HepG2 (cell line): ENCODE measurements around the gene TLK1. TPM values are rescaled to one million over a fixed set of nuclear protein-coding genes. Genes with fewer than 3 reads are reported as not detected.

ENCODE experiments used
- ATAC-seq: fragments of 200-7000 bp; cut with Tn5 transposase; 3 replicates; pipeline ENCODE4 v1.9.1; 2020; ENCODE audit warnings: mild to moderate bottlenecking, moderate library complexity
- BruUV-seq: library from RNA; stranded (reverse); fragments of 400-500 nt; replicated peaks from 2 replicates; lab custom pipeline; 2021; lab: Mats Ljungman, UMichigan
- CTCF ChIA-PET: fragments of 300-600 bp; formaldehyde crosslinking; extraction: SDS; loops from one replicate; lab custom pipeline; 2021; ENCODE audit warnings: low total read pairs, inconsistent platforms, low intra/inter-chr PET ratio; lab: Yijun Ruan, JAX
- POLR2A ChIA-PET: fragments of 350-600 bp; sonication (Branson Sonifier 250); formaldehyde crosslinking; loops from one replicate; lab custom pipeline; 2020; ENCODE audit warnings: antibody characterized with exemption, inconsistent platforms; lab: Yijun Ruan, JAX
- DNase-seq: peaks from one replicate; pipeline ENCODE4 v3.0.0-alpha.2; 2015; ENCODE audit warnings: low spot score
- FAIRE-seq: peaks from 3 replicates; lab custom pipeline; 2011; peaks lifted over from hg19 to GRCh38; lab: Jason Lieb, UNC
- H2AFZ ChIP-seq: one replicate; pipeline ENCODE4 v1.6.1; 2011; ENCODE audit warnings: low read length, inconsistent platforms
- H3K27ac ChIP-seq: fragments of 300-600 bp; 3 replicates; pipeline ENCODE4 v1.8.0; 2011; ENCODE audit warnings: mixed run types, mild to moderate bottlenecking, mixed read lengths, low read length, inconsistent platforms; ENCODE audit not compliant: insufficient read depth; ENCODE audit errors: extremely low read length
- H3K27me3 ChIP-seq, 2 experiments: fragments of 200-600 bp in 1 of 2; 2 replicates in 1 of 2; 3 replicates in 1 of 2; pipeline versions ENCODE4 v1.6.0 to v1.8.0; 2011; ENCODE audit warnings: low read length in 2 of 2, mild to moderate bottlenecking in 2 of 2, moderate library complexity in 2 of 2, inconsistent platforms in 1 of 2; ENCODE audit not compliant: insufficient read depth in 2 of 2, control insufficient read depth in 1 of 2
- H3K36me3 ChIP-seq, 2 experiments: fragments of 200-600 bp in 1 of 2; replicated peaks in 1 of 2; 2 replicates in 1 of 2; 3 replicates in 1 of 2; pipeline versions ENCODE4 v1.5.1 to v1.8.0; 2011; ENCODE audit warnings: low read length in 2 of 2, inconsistent platforms in 1 of 2; ENCODE audit not compliant: insufficient read depth in 2 of 2, control insufficient read depth in 1 of 2
- H3K4me1 ChIP-seq: 2 replicates; pipeline ENCODE4 v1.5.1; 2012; ENCODE audit warnings: low read length, inconsistent platforms; ENCODE audit not compliant: insufficient read depth
- H3K4me2 ChIP-seq: 2 replicates; pipeline ENCODE4 v1.6.0; 2011; ENCODE audit warnings: low read depth, low read length, inconsistent platforms
- H3K4me3 ChIP-seq, 3 experiments: fragments of 200-600 bp in 1 of 3; sonication (generic), shearing (Covaris generic) in 1 of 3; replicated peaks in 1 of 3; 2 replicates each; pipeline ENCODE4 v1.5.1; 2011 to 2016; ENCODE audit warnings: low read length in 3 of 3, inconsistent platforms in 2 of 3, low read depth in 2 of 3, mild to moderate bottlenecking in 2 of 3, control low read depth in 1 of 3, mixed read lengths in 1 of 3; ENCODE audit not compliant: insufficient read depth in 1 of 3
- H3K79me2 ChIP-seq: one replicate; pipeline ENCODE4 v1.6.1; 2011; ENCODE audit warnings: low read length, inconsistent platforms; ENCODE audit not compliant: insufficient read depth
- H3K9ac ChIP-seq: 2 replicates; pipeline ENCODE4 v1.6.0; 2011; ENCODE audit warnings: mild to moderate bottlenecking, low read depth, low read length, inconsistent platforms; ENCODE audit not compliant: insufficient read depth
- H3K9me3 ChIP-seq: 2 replicates; pipeline ENCODE4 v1.5.1; 2012; ENCODE audit warnings: mild to moderate bottlenecking, low read length
- H4K20me1 ChIP-seq: 2 replicates; pipeline ENCODE4 v1.6.0; 2011; ENCODE audit warnings: inconsistent platforms, mild to moderate bottlenecking, low read length, moderate library complexity; ENCODE audit not compliant: insufficient read depth
- CEBPG ChIP-seq: IDR thresholded peaks from 2 replicates; pipeline ENCODE4 v1.6.1; 2016
- CHCHD3 ChIP-seq: sonication (generic); formaldehyde crosslinking; IDR thresholded peaks from 2 replicates; pipeline ENCODE4 v1.8.0; 2022; ENCODE audit warnings: mild to moderate bottlenecking, missing genetic modification reagents, moderate library complexity
- HDAC2 ChIP-seq: sonication (generic); formaldehyde crosslinking; IDR thresholded peaks from 2 replicates; pipeline ENCODE4 v1.4.0; 2020; ENCODE audit warnings: missing genetic modification reagents
- NFE2L2 ChIP-seq: fragments of 150-350 bp; IDR thresholded peaks from 2 replicates; pipeline ENCODE4 v1.6.1; 2014; ENCODE audit warnings: low read length
- NFYB ChIP-seq: sonication (generic); formaldehyde crosslinking; IDR thresholded peaks from 2 replicates; pipeline ENCODE4 v1.4.0; 2020; ENCODE audit warnings: missing genetic modification reagents
- PHF20 ChIP-seq: sonication (generic); formaldehyde crosslinking; IDR thresholded peaks from 2 replicates; pipeline ENCODE4 v1.5.0; 2020; ENCODE audit warnings: mild to moderate bottlenecking, missing genetic modification reagents
- TCF7L2 ChIP-seq: IDR thresholded peaks from 2 replicates; pipeline ENCODE4 v1.6.1; 2011; ENCODE audit warnings: mild to moderate bottlenecking, low read depth, low read length, moderate library complexity
- ZFP1 ChIP-seq: IDR thresholded peaks from 2 replicates; pipeline ENCODE4 v1.6.1; 2016
- ZNF10 ChIP-seq: sonication (generic); formaldehyde crosslinking; IDR thresholded peaks from 2 replicates; pipeline ENCODE4 v1.4.0; 2020; ENCODE audit warnings: mild to moderate bottlenecking, low read depth, missing genetic modification reagents, borderline replicate concordance
- ZNF30 ChIP-seq: sonication (generic); formaldehyde crosslinking; IDR thresholded peaks from 2 replicates; pipeline ENCODE4 v1.5.0; 2020; ENCODE audit warnings: mild to moderate bottlenecking, missing genetic modification reagents
- ZNF501 ChIP-seq: sonication (generic); formaldehyde crosslinking; IDR thresholded peaks from 2 replicates; pipeline ENCODE4 v1.5.1; 2020; ENCODE audit warnings: mild to moderate bottlenecking, moderate library complexity, missing genetic modification reagents
- ZSCAN30 ChIP-seq: sonication (generic); formaldehyde crosslinking; IDR thresholded peaks from 2 replicates; pipeline ENCODE4 v1.5.0; 2020; ENCODE audit warnings: mild to moderate bottlenecking, missing genetic modification reagents
- WGBS: methylation state at CpG from one replicate; pipeline ENCODE4 v1.1.6; 2017; ENCODE audit warnings: low lambda C conversion rate; 5-methylcytosine and 5-hydroxymethylcytosine counted together
- in situ Hi-C: cut with HindIII; loops from 2 replicates; pipeline ENCODE4 v1.10.0; 2017; ENCODE audit warnings: low pct_unique_long_range_greater_than_20kb; ENCODE audit not compliant: extremely low pct_ligation_motif_present
- intact Hi-C: fragments of 100-400 bp; cut with micrococcal nuclease; formaldehyde crosslinking; loops from one replicate; pipeline ENCODE4 v1.10.0; 2022; ENCODE audit not compliant: unreplicated experiment
- polyA plus RNA-seq, 8 experiments: library from polyadenylated mRNA; depleted of rRNA in 3 of 8; stranded (reverse) in 7 of 8; unstranded in 1 of 8; fragments of >200 nt; fragmentation: Illumina TruSeq in 4 of 8; extraction: Trizol in 4 of 8; gene quantifications; 2 replicates each; pipeline versions ENCODE4 v1.2.1 to v1.2.3, GENCODE V29; 2011 to 2016; ENCODE audit warnings: low read depth in 4 of 8, missing spikeins in 1 of 8, mixed read lengths in 1 of 8; ENCODE audit not compliant: insufficient read depth in 1 of 8
- total RNA-seq, 5 experiments: library from RNA; depleted of rRNA; stranded (reverse); fragments of >200 nt; fragmentation: Illumina TruSeq; extraction: Trizol; gene quantifications; 2 replicates each; pipeline ENCODE4 v1.2.3, GENCODE V29; 2016; ENCODE audit warnings: low read depth in 1 of 5
- TF ChIP-seq, protein P1 (sequence below): sonication (generic); formaldehyde crosslinking; IDR thresholded peaks from 2 replicates; pipeline ENCODE4 v1.4.0; 2020; ENCODE audit warnings: mild to moderate bottlenecking, low read depth, missing genetic modification reagents
- TF ChIP-seq, protein P2 (sequence below): sonication (generic); formaldehyde crosslinking; IDR thresholded peaks from 2 replicates; pipeline ENCODE4 v1.5.1; 2020; ENCODE audit warnings: missing genetic modification reagents, mild to moderate bottlenecking, borderline replicate concordance
- TF ChIP-seq, protein P3 (sequence below): sonication (generic); formaldehyde crosslinking; IDR thresholded peaks from 2 replicates; pipeline ENCODE4 v1.5.1; 2020; ENCODE audit warnings: mild to moderate bottlenecking, moderate library complexity, missing genetic modification reagents

The TLK1 gene
- total and polyA plus RNA-seq, 2 of the 13 experiments (the other 11 are each of a cell fraction or from before 2014, with no cell fraction given): 16.8 to 28.7 TPM

DNA sequence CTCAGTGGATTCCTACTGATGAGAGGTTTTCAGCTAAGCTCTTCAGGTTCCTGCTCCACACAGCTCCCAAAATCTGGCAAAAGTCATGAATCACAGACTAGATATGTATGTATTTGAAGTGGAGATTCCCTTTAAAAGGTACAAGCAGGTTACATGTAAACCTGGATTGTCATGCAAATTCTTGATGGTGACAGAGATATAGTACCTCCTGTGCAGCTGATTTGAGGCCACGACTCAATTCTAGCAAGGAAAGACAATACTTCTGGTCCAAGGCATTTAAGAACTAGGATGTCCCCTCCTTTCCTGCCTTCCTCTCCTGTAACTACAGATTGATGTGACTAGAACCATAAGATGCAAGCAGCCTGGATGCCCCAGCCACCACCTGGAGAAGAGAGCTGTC is 176.6 kb downstream of the TLK1 start:
- Histone ChIP-seq H3K4me3 (no peak overlapping the region), H4K20me1 (no peaks in the 10 kb centered on the region), H3K27ac (no peak overlapping the region), H3K36me3 (peaks cover 0 to 1% of the 10 kb centered on the region in 2 experiments; a peak in 2 of 5 replicates), H3K9me3 (no peaks in the 10 kb centered on the region), H2AFZ (no peak overlapping the region), H3K9ac (no peak overlapping the region), H3K4me2 (no peak overlapping the region), H3K79me2 (no peaks in the 10 kb centered on the region), H3K27me3 (no peaks in the 10 kb centered on the region; a peak in 1 of 5 replicates), H3K4me1 (peaks cover 9% of the 10 kb centered on the region; the same call in 1 of the 2 replicates)
- no TSS peak for BruUV-seq
- in situ Hi-C loops: no loop called here
- ChIA-PET POLR2A (interaction anchor here (0.9 to 1.4 kb wide), 2 partner anchors 10 to 450 kb away, joined by 4 to 13 read pairs; partner anchors contain the start of genes DCAF17 and METTL8), CTCF (no interaction called here)
- ATAC-seq: peak; percentile 30
- no peak for FAIRE-seq
- DNase-seq: no peak
- intact Hi-C loops: no loop called here
- WGBS: 79% methylated on average over 1 of the region's 1 CpG
- TF ChIP-seq ZFP1 (no peak), HDAC2 (CRISPR knock-in tag) (no peak), ZNF10 (CRISPR knock-in tag) (no peak), CEBPG (CRISPR knock-in tag) (no peak)
- TF ChIP-seq, protein P1, sequence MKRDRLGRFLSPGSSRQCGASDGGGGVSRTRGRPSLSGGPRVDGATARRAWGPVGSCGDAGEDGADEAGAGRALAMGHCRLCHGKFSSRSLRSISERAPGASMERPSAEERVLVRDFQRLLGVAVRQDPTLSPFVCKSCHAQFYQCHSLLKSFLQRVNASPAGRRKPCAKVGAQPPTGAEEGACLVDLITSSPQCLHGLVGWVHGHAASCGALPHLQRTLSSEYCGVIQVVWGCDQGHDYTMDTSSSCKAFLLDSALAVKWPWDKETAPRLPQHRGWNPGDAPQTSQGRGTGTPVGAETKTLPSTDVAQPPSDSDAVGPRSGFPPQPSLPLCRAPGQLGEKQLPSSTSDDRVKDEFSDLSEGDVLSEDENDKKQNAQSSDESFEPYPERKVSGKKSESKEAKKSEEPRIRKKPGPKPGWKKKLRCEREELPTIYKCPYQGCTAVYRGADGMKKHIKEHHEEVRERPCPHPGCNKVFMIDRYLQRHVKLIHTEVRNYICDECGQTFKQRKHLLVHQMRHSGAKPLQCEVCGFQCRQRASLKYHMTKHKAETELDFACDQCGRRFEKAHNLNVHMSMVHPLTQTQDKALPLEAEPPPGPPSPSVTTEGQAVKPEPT: no peak

DNA sequence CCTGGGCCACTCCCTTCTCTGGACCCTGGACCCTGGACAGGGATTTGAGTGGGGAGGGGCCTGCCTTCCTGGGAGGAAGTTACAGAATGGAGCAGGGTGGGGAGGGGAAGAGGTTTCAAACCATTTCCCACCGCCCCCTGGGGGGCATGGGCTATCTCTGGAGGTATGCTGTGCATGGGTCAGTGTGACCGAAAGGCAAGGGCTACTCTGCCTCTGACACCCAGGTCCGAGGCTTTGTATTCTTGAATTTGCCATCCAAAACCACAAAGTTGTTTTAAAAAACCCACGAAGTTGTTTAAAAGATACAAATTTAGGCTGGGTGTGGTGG is 184.8 kb downstream of the TLK1 start:
- no peak for FAIRE-seq
- CTCF ChIA-PET: no interaction called here
- TF ChIP-seq NFYB (CRISPR knock-in tag): no peak
- TF ChIP-seq PHF20 (CRISPR knock-in tag): 0 out of 2 replicates have a peak, but pooled peaks have one; percentile 36
- no peak for TF ChIP-seq ZNF30 (CRISPR knock-in tag)
- TF ChIP-seq TCF7L2: no peak
- TF ChIP-seq, protein P2, sequence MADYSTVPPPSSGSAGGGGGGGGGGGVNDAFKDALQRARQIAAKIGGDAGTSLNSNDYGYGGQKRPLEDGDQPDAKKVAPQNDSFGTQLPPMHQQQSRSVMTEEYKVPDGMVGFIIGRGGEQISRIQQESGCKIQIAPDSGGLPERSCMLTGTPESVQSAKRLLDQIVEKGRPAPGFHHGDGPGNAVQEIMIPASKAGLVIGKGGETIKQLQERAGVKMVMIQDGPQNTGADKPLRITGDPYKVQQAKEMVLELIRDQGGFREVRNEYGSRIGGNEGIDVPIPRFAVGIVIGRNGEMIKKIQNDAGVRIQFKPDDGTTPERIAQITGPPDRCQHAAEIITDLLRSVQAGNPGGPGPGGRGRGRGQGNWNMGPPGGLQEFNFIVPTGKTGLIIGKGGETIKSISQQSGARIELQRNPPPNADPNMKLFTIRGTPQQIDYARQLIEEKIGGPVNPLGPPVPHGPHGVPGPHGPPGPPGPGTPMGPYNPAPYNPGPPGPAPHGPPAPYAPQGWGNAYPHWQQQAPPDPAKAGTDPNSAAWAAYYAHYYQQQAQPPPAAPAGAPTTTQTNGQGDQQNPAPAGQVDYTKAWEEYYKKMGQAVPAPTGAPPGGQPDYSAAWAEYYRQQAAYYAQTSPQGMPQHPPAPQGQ (CRISPR knock-in tag): no peak
- TF ChIP-seq, protein P3, sequence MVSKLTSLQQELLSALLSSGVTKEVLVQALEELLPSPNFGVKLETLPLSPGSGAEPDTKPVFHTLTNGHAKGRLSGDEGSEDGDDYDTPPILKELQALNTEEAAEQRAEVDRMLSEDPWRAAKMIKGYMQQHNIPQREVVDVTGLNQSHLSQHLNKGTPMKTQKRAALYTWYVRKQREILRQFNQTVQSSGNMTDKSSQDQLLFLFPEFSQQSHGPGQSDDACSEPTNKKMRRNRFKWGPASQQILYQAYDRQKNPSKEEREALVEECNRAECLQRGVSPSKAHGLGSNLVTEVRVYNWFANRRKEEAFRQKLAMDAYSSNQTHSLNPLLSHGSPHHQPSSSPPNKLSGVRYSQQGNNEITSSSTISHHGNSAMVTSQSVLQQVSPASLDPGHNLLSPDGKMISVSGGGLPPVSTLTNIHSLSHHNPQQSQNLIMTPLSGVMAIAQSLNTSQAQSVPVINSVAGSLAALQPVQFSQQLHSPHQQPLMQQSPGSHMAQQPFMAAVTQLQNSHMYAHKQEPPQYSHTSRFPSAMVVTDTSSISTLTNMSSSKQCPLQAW (CRISPR knock-in tag): peak; percentile 49; the same call in 1 of the 2 replicates
- no peak; the same call in 1 of the 2 replicates for TF ChIP-seq ZNF501 (CRISPR knock-in tag)
- no peak for TF ChIP-seq NFE2L2
- no peak for TF ChIP-seq CHCHD3 (CRISPR knock-in tag)
- TF ChIP-seq ZSCAN30 (CRISPR knock-in tag): no peak

More for the DNA sequence above, 184.8 kb downstream of the TLK1 start:
- H3K79me2 ChIP-seq: no peaks in the 10 kb centered on the region
- peaks cover 37% of the 10 kb centered on the region for H3K4me1 ChIP-seq
- H3K9me3 ChIP-seq: no peaks in the 10 kb centered on the region
- H3K27me3 ChIP-seq: no peaks in the 10 kb centered on the region
- no TSS peak for BruUV-seq
- DNase-seq: no peak
- ATAC-seq: no peak
- no peak overlapping the region for H2AFZ ChIP-seq
- H3K27ac ChIP-seq: peak overlapping the region; percentile 92
- H3K9ac ChIP-seq: peak overlapping the region; percentile 88; the same call in 1 of the 2 replicates
- 84% methylated on average over 4 of the region's 4 CpGs for WGBS
- POLR2A ChIA-PET: interaction anchor here (1.5 to 4.7 kb wide), 3 partner anchors 47 to 458 kb away, joined by 3 to 39 read pairs (median 21); partner anchors contain the start of genes DCAF17, GORASP2 and METTL8
- H4K20me1 ChIP-seq: no peaks in the 10 kb centered on the region
- no peaks in the 10 kb centered on the region for H3K36me3 ChIP-seq
- in situ Hi-C loops: no loop called here
- intact Hi-C loops: loop anchor here (10.0 kb wide), 2 partner anchors 269 to 1129 kb away; partner anchors contain the start of gene DLX2
- peak overlapping the region in 1 of 3 experiments; percentile 83; a peak in 2 of 6 replicates for H3K4me3 ChIP-seq
- peak overlapping the region; percentile 96 for H3K4me2 ChIP-seq
